Measurements from ENCODE around the gene CILP2. TPM values are rescaled to one million over a fixed set of nuclear protein-coding genes. Genes with fewer than 3 reads are reported as not detected.

CILP2 gene
- total RNA-seq, 1 donor from 2014 or later: 23.2 TPM

GRCh38 chr19:19540064-19540714 lies 2.1 kb downstream of the CILP2 start:
- no peak for TF ChIP-seq CTCF (IDR thresholded peaks at IDR 0.05; ENCODE audit: unreplicated experiment)
- peaks cover 6% of the 10 kb centered on the region for H3K27me3 Mint-ChIP-seq (ENCODE audit: low read depth)
- no peaks in the 10 kb centered on the region for H3K36me3 Mint-ChIP-seq
- H3K4me1 Mint-ChIP-seq: peaks cover 14% of the 10 kb centered on the region
- no peak overlapping the region for H3K27ac Mint-ChIP-seq
- no peaks in the 10 kb centered on the region for H3K9me3 Mint-ChIP-seq
- H3K4me3 Mint-ChIP-seq: no peak overlapping the region
- no peak for DNase-seq (ENCODE audit: low spot score in 2 of 2, unreplicated experiment in 2 of 2)

- H3K9me3 Mint-ChIP-seq: no peaks in the 10 kb centered on the region
- no peak overlapping the region for H3K4me3 Mint-ChIP-seq
- DNase-seq (ENCODE audit: low spot score in 2 of 2, unreplicated experiment in 2 of 2): peak in 1 of 2 experiments; percentile 58
- peaks cover 6% of the 10 kb centered on the region for H3K27me3 Mint-ChIP-seq (ENCODE audit: low read depth)
- no peak overlapping the region for H3K27ac Mint-ChIP-seq
- H3K36me3 Mint-ChIP-seq: no peaks in the 10 kb centered on the region
- TF ChIP-seq CTCF (IDR thresholded peaks at IDR 0.05; ENCODE audit: unreplicated experiment): no peak
- H3K4me1 Mint-ChIP-seq: peaks cover 14% of the 10 kb centered on the region
These were observed 2.9 kb downstream of the CILP2 start for GRCh38 chr19:19540715-19541515.

- Mint-ChIP-seq H3K36me3 (no peaks in the 10 kb centered on the region), H3K4me1 (peaks cover 14% of the 10 kb centered on the region), H3K27me3 (ENCODE audit: low read depth) (peaks cover 6% of the 10 kb centered on the region), H3K9me3 (no peaks in the 10 kb centered on the region), H3K27ac (no peak overlapping the region), H3K4me3 (no peak overlapping the region)
- no peak for DNase-seq (ENCODE audit: low spot score in 2 of 2, unreplicated experiment in 2 of 2)
- TF ChIP-seq CTCF (IDR thresholded peaks at IDR 0.05; ENCODE audit: unreplicated experiment): no peak
These were observed 3.6 kb downstream of the CILP2 start for GRCh38 chr19:19541616-19542015.

- TF ChIP-seq CTCF (IDR thresholded peaks at IDR 0.05; ENCODE audit: unreplicated experiment): no peak
- peaks cover 14% of the 10 kb centered on the region for H3K4me1 Mint-ChIP-seq
- no peak for DNase-seq (ENCODE audit: low spot score in 2 of 2, unreplicated experiment in 2 of 2)
- peaks cover 6% of the 10 kb centered on the region for H3K27me3 Mint-ChIP-seq (ENCODE audit: low read depth)
- H3K36me3 Mint-ChIP-seq: no peaks in the 10 kb centered on the region
- no peak overlapping the region for H3K4me3 Mint-ChIP-seq
- no peaks in the 10 kb centered on the region for H3K9me3 Mint-ChIP-seq
- no peak overlapping the region for H3K27ac Mint-ChIP-seq
These were observed 4.4 kb downstream of the CILP2 start for GRCh38 chr19:19542507-19542906.

- Mint-ChIP-seq H3K36me3 (no peaks in the 10 kb centered on the region), H3K27me3 (ENCODE audit: low read depth) (peaks cover 6% of the 10 kb centered on the region), H3K4me1 (peaks cover 14% of the 10 kb centered on the region), H3K27ac (no peak overlapping the region), H3K4me3 (no peak overlapping the region), H3K9me3 (no peaks in the 10 kb centered on the region)
- no peak for TF ChIP-seq CTCF (IDR thresholded peaks at IDR 0.05; ENCODE audit: unreplicated experiment)
- no peak for DNase-seq (ENCODE audit: low spot score in 2 of 2, unreplicated experiment in 2 of 2)
These were observed 5.0 kb downstream of the CILP2 start for GRCh38 chr19:19543101-19543500.
